GM19467 (cell line): Measurements from ENCODE around the gene RNF166.

Source experiments
- ATAC-seq: cut with Tn5 transposase; IDR thresholded peaks from one replicate; pipeline ENCODE4 v1.9.1; 2021; ENCODE audit warnings: mild to moderate bottlenecking, moderate library complexity; ENCODE audit not compliant: unreplicated experiment

Gene RNF166

DNA sequence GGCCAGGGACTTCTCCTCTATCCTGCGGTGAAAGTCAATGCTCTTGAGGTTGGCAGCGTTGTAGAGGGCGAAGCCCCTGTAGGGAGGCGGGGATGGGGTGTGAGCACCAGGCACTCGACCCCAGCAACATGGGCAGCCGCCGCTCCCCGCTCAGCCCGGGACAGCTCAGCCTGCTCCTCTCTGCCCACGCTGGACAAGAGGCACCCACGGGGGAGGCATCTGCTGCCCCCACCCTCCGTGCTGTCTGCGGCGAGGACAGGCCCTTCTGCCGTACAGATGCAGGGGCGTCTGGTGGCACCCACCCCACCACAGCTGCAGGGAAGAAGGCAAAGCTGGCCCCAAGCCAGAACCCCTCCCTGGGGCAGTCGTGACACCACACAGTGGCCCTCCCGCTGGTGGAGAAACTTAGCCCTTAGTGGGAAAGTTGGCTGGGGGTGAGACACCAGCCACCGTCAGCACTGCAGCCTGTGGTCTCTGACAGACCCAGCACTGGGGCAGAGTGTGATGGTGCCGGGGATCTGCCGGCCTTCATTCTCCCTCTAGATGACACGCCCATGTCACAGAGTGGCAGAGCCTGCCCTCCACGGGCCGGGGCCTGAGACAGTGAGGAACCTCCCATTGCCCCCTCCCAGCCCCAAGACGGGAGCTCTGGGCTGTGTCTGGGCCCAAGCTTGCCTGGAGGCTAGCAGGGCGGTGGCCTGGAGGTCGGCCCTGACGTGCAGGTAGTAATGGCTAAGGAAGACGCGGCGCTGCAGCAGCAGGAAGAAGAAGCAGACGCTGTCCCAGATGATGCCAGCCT, 19.6 kb upstream of the RNF166 start:
- ATAC-seq: no peak

DNA sequence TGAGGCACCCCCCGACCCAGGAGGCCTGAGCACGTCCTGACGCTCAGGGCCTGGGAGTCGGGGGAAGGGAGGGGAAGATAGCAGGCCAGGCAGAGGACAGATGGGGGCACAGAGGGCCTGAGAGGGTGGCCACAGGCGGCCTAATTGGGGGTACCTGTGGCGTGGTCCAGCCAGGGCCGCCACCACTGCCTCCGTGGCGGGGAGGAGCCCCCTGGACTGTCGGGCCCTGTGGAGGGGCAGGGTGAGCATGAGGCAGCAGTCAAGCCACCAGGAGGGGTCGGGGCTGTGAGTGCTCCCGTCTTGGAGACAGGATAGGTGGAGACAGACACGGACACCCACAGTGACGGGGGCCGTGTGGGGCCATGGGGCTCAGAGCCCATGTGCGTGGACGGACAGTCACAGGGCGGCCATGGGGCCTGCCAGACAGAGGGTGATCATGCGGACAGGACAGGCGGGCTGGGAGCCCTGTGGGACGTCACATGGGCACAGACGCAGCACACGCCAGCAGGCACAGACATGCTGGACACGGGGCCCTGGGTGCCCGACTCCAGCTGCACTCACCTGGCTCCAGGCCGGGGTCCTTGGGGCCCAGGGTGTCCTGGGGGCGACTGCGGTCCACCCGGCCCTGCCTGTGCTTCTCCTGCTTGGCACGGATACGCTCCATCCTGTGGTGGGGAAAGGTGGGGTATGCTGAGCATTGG, 18.8 kb upstream of the RNF166 start:
- ATAC-seq: no peak

DNA sequence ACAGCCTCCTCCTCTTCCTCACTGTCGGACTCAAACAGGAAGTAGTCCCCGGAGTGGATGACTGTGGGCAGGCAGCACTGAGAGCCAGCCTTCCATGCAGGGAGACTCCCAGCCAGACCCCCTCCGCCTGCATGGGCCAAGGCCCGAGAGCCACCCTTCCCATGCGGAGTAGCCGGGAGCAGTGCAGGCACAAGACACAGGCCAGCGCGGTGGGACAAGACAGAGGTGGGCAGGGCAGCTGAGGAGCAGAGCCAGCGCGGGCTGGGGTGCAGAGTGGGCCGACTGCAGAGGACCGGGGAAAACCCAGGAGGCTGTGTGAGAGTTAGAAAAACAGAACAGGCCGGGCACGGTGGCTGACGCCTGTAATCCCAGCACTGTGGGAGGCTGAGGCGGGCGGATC, 17.7 kb upstream of the RNF166 start:
- no peak for ATAC-seq

DNA sequence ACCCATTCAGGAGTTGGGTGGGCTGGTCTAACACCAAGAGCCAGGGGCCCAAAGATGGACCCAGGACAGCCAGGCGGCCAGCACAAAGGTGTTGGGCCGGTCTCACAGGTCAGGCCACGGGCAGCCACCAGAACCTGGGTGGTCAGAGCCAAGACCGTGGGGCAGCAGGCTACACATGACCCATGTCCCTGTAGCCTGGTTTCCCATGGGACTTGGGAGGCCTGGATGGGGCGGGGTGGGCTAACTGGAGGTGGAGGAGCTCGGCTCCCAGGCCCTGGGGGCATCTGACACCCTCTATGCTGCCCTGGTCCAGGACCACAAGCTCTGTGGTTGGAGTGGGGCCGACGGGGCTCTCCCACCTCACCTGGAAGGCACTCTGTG, 17.3 kb upstream of the RNF166 start:
- ATAC-seq: no peak

DNA sequence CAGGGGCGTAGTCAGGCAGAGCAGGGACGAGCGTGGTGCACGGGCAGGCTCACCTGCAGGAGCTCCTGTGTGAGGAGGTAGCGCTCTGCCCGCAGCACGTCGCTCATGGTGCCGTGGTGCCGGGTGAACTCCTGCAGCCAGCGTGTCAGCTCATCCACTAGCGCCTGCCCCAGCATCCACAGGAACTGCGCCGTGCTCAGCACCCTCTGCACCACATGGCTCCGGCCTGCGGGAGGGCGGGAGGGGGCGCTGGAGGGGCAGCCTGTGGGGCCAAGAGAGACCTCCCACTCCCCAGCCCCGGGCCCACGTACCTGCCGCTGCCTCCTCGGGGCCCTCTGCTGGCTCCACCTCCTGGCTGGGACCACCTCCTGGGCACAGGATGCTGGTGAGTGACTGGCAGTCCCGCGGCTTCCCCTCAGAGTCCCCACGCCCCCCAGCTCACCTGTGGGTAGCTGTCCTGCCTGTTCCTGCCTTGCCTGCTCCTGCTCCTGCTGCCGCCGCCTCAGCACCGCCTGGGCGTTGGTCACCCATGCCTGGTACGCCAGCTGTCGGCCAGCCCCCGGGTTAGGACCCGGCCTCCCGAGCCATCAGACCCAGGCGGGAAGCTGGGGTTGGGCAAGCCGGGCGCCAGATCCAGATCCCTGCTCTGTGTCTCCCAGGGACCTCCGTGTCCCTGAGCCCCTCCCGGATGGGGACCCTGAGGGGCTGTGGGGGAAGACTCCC, 16.7 kb upstream of the RNF166 start:
- no peak for ATAC-seq

DNA sequence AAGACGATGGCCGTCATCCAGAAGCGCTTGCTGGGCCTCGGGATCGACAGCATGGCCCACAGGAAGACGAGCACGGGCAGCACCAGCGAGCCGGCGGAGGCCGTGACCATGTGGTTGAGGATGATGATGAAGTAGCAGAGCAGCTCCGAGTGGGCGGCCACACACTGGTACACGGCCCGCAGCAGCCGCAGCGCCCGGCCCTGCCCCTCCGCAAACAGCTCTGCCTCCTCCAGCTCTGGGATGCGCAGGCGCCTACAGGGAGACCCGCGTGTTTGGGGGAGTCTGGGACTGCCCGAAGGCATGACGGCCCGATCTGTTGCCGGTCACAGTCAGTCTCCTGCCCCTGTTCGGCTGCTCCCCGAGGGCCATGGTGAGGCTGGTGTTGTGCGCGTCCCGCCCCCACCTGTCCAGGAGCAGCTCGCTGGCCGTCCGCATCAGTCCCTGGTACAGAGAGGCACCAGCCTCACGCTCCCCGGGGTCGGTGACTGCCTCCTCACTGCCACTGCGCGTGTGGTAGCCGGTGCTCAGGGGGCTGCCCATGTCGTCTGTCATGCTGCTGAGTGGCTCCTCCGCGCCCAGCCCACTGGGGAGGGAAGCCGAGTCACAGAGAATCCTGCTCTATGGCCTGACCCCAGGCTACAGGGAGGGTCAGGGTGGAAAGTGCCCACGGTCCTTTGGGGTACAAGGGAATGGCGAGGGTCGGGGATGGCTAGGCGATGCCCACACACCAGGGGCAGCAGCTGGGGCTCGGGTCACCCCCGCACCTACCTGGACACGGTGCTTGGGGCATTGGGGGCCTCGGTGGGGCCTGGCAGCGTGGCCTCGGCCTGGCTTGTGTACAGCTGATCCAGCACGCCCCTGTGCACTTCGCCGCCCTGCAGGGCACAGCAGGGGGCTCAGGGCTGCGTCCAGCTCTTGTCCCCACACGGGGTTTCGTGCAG, 15.9 kb upstream of the RNF166 start:
- ATAC-seq: no peak

DNA sequence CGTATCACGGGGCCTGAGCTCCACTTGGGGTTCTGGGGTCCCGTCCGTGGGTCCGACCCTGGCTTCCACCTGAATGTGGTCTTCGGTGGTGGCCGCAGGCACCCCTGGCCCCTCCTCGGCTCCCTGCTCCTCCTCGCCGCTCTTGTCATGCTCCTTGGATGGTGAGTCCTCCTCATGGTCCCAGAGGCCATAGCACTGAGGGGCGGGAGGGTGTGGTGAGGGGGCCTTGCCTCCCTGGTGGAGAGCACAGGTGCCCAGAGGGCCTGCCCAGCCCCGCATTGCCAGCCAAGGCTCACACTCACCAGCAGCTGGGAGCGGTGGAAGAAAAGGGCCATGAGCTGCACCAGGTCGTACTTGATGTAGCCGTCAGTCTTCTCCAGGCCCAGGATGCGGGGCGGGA, 15.0 kb upstream of the RNF166 start:
- ATAC-seq: no peak

DNA sequence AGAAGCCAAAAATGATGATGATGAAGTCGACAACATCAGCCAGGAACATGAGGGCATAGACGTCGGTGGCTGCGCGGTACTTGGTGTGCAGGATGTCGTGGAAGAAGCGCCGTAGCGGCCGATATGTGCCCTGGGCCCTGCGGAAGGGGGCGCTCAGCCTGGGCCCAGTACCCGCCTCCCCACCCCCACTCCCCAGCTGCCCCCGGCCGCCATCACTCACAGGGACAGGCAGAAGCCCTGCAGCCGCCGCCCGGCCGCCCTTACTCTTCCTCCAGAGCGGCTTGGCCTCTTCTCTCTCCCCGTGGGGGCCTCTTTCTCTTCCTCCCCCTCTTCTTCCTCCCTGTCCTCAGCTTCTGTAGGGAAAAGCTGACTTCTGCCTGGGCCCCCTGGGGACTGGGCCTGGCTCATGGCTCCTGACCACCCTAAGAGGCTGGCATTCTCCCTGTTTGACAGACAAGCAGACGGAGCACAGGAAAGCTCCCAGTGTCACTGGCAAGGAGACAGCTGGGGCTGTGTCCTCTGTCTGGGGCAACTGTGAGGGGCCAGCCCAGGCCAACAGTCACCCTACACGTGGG, 14.3 kb upstream of the RNF166 start:
- no peak for ATAC-seq

DNA sequence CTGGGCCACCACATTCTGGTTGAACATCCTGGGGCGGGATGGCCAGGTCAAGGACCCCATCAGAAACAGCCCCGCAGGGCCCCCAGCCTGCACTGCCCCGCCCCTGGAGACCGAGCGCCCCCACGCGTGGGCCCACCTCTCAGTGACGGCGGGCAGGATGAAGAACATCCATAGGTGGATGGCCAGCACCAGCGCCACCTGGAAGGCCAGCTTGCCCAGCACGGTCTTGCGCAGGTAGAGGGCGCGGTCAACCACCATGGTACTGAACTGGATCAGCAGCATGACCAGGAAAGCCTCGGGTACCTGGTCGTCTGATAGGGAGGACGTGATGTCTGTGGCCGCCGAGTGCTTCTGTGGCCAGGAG, 13.7 kb upstream of the RNF166 start:
- ATAC-seq: no peak

DNA sequence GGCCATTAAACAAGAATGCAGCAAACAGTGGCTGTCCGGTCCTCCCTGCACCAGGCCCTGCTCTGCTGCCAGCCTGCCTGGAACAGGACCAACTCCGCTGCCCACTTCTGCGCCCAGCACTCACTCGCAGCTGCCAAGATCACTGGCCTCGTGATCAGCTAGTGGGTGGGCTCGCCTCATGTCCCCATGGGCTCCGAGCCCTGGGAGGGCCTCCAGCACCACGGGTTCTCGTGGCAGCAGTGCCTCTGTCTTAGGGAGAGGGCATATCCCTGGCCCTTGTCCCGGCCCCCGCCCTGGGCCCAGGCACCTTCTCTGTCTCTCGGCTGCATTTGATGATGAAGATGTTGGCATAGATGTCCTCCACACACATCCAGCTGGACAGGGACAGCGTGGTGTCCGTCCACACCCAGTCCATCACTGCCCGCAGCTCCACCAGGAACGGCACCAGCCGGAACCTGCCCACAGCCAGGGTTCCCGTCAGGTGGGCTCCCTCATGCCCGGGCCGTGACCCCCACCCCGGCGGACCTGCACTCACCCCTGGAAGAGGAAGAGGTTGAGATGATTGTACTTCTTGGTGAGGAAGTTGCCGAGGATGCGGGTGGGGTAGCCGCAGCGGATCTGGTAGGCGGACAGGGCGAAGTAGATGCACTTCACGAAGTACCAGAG, 13.2 kb upstream of the RNF166 start:
- ATAC-seq: no peak

DNA sequence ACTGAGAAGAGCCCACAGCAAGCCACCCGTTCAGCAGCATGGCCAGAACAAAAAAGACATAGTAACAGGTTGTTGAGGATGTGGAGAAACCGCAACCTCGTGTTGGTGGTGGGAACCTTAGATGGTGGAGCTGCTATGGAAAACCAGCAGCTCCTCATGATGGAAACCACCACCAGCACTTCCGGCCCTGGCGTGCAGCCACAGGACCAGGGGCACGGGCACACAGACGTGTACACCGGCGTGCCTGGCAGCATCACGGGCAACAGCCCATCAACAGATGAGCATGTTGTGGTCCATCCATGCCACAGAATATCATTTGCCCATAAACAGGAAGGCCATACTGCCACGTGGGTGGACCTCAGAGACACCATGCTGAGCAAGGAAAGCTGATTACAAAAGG, 12.0 kb upstream of the RNF166 start:
- ATAC-seq: no peak

DNA sequence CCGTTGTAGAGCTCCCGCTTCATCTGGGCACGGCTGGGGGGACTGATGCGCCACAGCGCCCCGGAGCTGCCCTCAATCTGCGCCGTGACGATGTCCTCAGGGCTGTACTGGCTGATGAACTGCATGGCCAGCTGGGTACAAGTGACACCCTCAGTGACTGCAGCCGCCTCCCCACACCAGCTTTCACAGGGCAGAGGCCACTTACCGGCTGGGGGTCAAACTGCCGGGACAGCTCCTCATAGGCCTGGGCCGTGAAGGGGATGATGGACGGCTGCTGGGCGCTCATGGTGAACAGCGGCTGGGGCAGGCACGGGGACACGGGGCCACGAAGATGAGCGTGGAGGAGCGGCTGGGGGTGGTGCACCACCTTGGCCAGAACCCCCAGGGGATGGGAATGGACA, 10.4 kb upstream of the RNF166 start:
- no peak for ATAC-seq

DNA sequence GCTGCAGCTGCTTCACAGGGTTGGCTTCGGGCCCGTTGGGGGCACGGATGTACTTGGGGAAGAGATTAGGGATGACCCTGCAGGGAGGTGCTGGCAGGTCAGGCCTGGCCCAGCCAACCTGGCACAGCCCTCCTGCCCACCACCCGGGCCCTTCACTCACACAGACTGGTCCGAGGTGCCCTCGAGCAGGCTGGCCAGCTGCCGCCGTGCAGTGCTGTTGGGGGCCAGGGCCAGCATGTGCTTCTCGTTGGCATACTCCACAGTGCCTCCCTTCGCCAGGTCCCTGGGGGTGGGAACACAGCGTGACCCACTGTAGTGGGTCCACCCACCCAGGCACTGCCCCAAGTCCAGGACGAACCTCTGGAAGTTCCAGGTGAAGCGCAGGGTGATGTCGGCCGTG, 10.0 kb upstream of the RNF166 start:
- ATAC-seq: no peak

DNA sequence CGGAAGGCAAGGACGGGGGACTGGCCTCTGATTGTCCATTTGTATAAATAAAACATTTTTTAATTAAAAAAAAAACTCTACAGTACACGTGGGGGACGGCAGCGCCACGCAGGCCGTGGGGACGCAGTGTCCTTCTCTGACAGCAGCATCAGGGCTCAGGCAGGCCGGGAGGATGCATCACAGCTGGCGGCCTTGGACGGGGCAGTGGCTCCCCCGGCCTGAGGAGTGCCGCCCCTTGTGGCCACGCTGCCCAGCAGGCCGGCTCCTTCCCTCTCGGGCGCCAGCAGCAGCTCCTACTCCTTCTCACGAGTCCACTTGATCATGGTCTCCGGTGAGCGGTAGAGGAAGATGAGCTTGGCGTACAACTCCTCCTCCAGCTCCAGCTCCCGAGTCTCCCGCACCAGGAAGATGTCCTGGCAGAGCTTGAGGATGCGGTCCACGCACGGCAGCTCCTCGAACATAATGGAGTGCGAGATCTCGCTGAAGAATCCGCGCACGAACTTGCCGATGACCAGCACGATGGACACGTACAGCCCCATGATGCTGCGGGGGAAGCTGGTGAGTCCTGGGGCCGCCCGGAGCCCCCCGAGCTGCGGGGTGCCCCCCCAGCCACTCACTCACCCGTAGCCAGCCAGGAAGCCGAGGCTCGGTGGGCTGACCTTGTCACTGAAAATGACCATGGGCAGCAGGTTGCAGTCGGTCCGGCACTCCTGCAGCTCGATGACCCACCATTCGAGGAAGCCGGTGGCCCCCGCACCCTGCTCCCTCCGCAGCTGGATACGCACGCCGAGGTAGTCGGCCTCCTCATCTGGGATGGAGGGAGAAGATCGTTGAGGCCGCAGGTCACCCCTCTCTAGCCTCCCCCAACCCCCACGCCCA, 9.3 kb upstream of the RNF166 start:
- no peak for ATAC-seq

DNA sequence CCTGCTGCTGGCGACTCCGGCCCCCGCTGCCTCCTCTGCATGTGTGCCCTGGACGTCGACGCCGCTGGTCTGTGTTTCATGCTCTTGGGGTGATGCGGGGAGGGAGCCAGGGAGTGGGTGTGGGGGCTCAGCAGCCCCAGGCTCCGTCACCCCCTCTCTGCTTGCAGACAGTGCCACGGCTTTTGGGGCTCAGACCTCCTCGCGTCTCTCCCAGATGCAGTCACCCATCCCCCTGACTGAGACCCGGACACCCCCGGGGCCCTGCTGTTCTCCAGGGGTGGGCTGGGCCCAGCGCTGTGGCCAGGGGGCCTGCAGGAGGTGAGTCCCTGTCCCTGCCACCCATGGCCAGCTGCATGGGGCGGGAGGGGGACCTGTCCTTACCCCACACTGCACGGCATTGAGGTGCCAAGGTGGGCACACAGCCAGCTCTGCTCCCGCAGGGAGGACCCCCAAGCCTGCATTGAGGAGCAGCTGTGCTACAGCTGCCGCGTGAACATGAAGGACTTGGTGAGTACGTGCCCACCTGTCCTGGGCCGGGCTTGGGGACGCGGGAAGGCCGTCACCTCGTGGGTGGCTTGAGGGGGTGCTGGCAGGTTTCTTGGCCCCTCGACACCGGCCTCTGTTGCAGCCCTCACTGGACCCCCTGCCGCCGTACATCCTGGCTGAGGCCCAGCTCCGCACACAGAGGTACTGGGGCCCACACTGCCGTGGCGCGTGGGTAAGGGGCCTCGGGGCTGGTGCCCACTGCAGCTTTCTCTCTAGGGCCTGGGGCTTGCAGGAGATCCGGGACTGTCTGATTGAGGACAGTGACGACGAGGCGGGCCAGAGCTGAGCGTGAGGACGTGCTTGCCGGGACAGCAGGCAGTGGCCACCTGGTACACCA, 8.5 kb upstream of the RNF166 start:
- no peak for ATAC-seq

DNA sequence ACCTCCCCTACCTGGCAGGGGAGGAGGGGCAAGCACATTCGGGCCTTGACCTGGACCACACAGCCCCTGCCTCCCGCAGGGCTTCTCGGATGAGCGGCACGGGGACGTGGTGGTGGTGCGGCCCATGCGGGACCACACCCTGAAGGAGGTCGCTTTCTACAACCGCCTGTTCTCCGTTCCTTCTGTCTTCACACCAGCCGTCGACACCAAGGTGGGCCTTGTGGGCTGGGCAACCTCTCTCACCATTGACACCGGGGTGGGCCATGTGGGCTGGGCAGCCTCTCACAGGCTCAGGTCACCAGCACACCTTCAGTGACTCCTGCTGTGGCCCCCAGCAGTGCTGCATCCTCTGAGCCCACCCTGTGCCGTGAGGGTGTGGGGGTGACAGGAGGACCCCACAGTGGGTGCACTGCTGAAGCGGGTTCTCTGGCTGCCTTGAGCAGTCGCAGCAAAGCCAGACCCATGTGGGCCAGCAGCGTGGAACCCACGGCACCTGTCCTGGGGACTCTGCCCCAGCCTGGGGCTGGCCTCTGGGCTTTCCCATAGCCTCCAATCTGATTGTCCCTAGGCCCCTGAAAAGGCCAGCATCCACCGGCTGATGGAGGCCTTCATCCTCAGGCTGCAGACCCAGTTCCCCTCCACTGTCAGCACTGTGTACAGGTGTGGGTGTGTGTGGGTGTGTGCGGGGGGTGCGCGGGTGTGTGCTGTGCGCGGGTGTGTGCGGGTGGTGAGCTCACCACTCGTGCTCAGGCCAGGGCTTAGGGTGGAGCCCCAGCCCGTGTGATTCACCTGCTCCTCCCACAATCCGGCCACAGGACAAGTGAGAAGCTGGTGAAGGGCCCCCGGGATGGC, 7.6 kb upstream of the RNF166 start:
- no peak for ATAC-seq

DNA sequence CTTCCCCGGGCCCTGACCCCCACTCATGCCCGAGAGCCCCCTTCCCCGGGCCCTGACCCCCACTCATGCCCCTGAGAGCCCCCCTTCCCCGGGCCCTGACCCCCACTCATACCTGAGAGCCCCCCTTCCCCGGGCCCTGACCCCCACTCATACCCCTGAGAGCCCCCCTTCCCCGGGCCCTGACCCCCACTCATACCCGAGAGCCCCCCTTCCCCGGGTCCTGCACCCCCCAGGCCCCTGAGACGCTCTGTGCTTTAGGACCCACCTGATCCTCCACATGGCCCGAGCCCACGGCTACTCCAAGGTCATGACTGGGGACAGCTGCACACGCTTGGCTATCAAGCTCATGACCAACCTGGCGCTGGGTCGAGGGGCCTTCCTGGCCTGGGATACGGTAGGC, 6.8 kb upstream of the RNF166 start:
- no peak for ATAC-seq
